ENCODE measurements around the gene CUZD1.

CUZD1 gene

GRCh38 chr10:122841569-122841968 is 4.1 kb downstream of the CUZD1 start:
- H3K36me3 ChIP-seq (ENCODE audit: control insufficient read depth in 1 of 2, insufficient read depth in 2 of 2, low read length in 2 of 2) = peaks cover 0 to 17% of the 10 kb centered on the region in 2 donors
- no peak overlapping the region for H3K4me3 ChIP-seq (ENCODE audit: low read depth in 1 of 2, low read length in 2 of 2)
- no peaks in the 10 kb centered on the region for H3K27me3 ChIP-seq (ENCODE audit: control insufficient read depth in 1 of 2, insufficient read depth in 2 of 2, low read length in 2 of 2)
- no peak overlapping the region for H3K27ac ChIP-seq (ENCODE audit: low read depth, low read length)
- H3K9ac ChIP-seq (ENCODE audit: low read depth in 1 of 2, low read length in 2 of 2) = no peak overlapping the region
- H3K4me1 ChIP-seq (ENCODE audit: control insufficient read depth in 1 of 2, insufficient read depth in 2 of 2, low read length in 2 of 2) = no peaks in the 10 kb centered on the region
- H3K9me3 ChIP-seq (ENCODE audit: control insufficient read depth in 1 of 2, low read length in 2 of 2) = peaks cover 0 to 4% of the 10 kb centered on the region in 2 donors

DNA sequence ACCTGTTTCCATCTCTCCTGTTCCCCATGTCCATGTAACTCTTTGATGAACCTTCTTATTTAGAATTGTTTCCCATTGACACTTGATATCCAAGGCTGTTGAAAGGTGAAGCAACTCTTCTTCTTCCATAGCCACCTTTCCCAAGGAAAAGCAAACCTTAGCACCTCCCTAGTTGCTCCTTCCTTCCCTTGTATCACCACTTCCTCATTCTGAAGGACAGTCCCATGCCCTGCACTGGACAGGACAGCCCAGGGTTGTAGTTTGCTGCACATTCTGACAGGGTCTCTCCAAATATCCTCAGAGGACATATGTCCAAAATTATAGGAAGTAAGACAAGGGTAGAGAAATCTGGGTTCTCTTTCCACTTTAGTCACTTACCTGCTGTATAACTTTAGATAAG is 6.2 kb downstream of the CUZD1 start:
- Histone ChIP-seq H3K4me1 (ENCODE audit: control insufficient read depth in 1 of 2, insufficient read depth in 2 of 2, low read length in 2 of 2) (no peaks in the 10 kb centered on the region), H3K36me3 (ENCODE audit: control insufficient read depth in 1 of 2, insufficient read depth in 2 of 2, low read length in 2 of 2) (peaks cover 0 to 17% of the 10 kb centered on the region in 2 donors), H3K9ac (ENCODE audit: low read depth in 1 of 2, low read length in 2 of 2) (no peak overlapping the region), H3K9me3 (ENCODE audit: control insufficient read depth in 1 of 2, low read length in 2 of 2) (peaks cover 0 to 4% of the 10 kb centered on the region in 2 donors), H3K27ac (ENCODE audit: low read depth, low read length) (no peak overlapping the region), H3K27me3 (ENCODE audit: control insufficient read depth in 1 of 2, insufficient read depth in 2 of 2, low read length in 2 of 2) (no peaks in the 10 kb centered on the region), H3K4me3 (ENCODE audit: low read depth in 1 of 2, low read length in 2 of 2) (no peak overlapping the region)

GRCh38 chr10:122838880-122839279 is 6.8 kb downstream of the CUZD1 start:
- no peak overlapping the region for H3K27ac ChIP-seq (ENCODE audit: low read depth, low read length)
- H3K36me3 ChIP-seq (ENCODE audit: control insufficient read depth in 1 of 2, insufficient read depth in 2 of 2, low read length in 2 of 2) = peaks cover 0 to 17% of the 10 kb centered on the region in 2 donors
- peaks cover 0 to 4% of the 10 kb centered on the region in 2 donors for H3K9me3 ChIP-seq (ENCODE audit: control insufficient read depth in 1 of 2, low read length in 2 of 2)
- H3K27me3 ChIP-seq (ENCODE audit: control insufficient read depth in 1 of 2, insufficient read depth in 2 of 2, low read length in 2 of 2) = no peaks in the 10 kb centered on the region
- no peak overlapping the region for H3K9ac ChIP-seq (ENCODE audit: low read depth in 1 of 2, low read length in 2 of 2)
- no peaks in the 10 kb centered on the region for H3K4me1 ChIP-seq (ENCODE audit: control insufficient read depth in 1 of 2, insufficient read depth in 2 of 2, low read length in 2 of 2)
- H3K4me3 ChIP-seq (ENCODE audit: low read depth in 1 of 2, low read length in 2 of 2) = no peak overlapping the region

GRCh38 chr10:122835908-122836307 is 9.7 kb downstream of the CUZD1 start:
- no peak overlapping the region for H3K9ac ChIP-seq (ENCODE audit: low read depth in 1 of 2, low read length in 2 of 2)
- no peak overlapping the region for H3K4me3 ChIP-seq (ENCODE audit: low read depth in 1 of 2, low read length in 2 of 2)
- H3K4me1 ChIP-seq (ENCODE audit: control insufficient read depth in 1 of 2, insufficient read depth in 2 of 2, low read length in 2 of 2) = no peaks in the 10 kb centered on the region
- H3K9me3 ChIP-seq (ENCODE audit: control insufficient read depth in 1 of 2, low read length in 2 of 2) = no peaks in the 10 kb centered on the region
- H3K36me3 ChIP-seq (ENCODE audit: control insufficient read depth in 1 of 2, insufficient read depth in 2 of 2, low read length in 2 of 2) = peaks cover 0 to 19% of the 10 kb centered on the region in 2 donors
- no peak overlapping the region for H3K27ac ChIP-seq (ENCODE audit: low read depth, low read length)
- no peaks in the 10 kb centered on the region for H3K27me3 ChIP-seq (ENCODE audit: control insufficient read depth in 1 of 2, insufficient read depth in 2 of 2, low read length in 2 of 2)

DNA sequence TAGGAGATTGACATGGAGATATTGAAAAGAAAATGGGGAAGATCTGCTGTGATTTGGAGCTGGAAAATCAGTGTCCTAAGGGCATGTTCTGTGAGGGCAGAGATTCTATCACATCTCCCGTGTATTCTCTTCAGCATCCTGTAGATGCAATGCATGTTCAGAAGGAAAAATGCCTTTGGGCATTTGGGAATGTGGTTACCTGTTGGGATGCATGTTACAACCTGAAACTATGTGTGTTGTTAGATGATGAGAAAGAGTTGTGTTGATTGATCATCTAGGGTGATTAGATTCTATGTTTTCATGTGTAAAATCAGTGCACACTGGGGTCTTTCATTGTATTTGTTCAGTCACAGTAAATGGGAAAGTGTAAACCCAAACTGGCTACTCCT is 14.7 kb downstream of the CUZD1 start:
- no peak overlapping the region for H3K27ac ChIP-seq (ENCODE audit: low read depth, low read length)
- no peaks in the 10 kb centered on the region for H3K4me1 ChIP-seq (ENCODE audit: control insufficient read depth in 1 of 2, insufficient read depth in 2 of 2, low read length in 2 of 2)
- H3K4me3 ChIP-seq (ENCODE audit: low read depth in 1 of 2, low read length in 2 of 2) = no peak overlapping the region
- no peak overlapping the region for H3K9ac ChIP-seq (ENCODE audit: low read depth in 1 of 2, low read length in 2 of 2)
- H3K36me3 ChIP-seq (ENCODE audit: control insufficient read depth in 1 of 2, insufficient read depth in 2 of 2, low read length in 2 of 2) = peaks cover 0 to 4% of the 10 kb centered on the region in 2 donors
- no peaks in the 10 kb centered on the region for H3K27me3 ChIP-seq (ENCODE audit: control insufficient read depth in 1 of 2, insufficient read depth in 2 of 2, low read length in 2 of 2)
- no peaks in the 10 kb centered on the region for H3K9me3 ChIP-seq (ENCODE audit: control insufficient read depth in 1 of 2, low read length in 2 of 2)

DNA sequence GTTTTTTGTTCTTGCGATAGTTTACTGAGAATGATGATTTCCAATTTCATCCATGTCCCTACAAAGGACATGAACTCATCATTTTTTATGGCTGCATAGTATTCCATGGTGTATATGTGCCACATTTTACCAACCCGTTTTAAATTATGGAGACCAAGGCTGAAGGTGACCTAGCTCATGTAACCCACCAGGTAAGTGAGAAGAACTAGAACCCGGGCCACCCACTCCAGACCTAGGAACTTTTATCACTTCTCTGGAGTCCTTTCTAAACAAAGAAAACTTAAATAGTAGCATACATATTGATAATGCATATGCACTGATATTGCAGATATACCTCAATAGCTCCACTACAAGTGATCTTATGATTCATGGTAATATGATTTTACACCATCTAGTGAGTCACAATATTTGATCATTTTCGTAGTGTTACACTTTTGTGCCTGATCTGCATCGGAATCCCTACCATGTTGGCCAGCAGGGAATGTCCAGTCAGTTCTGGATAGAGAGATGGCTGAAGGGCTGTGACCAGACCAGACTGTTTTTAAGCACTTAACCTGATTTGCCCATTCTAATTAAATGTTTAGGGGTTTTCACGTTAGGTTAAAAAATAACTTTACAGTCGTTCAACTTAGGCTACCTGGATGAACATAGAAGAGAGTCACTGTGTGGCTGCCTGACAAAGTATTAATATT is 15.2 kb downstream of the CUZD1 start:
- no peak overlapping the region for H3K4me3 ChIP-seq (ENCODE audit: low read depth in 1 of 2, low read length in 2 of 2)
- no peak overlapping the region for H3K27ac ChIP-seq (ENCODE audit: low read depth, low read length)
- H3K27me3 ChIP-seq (ENCODE audit: control insufficient read depth in 1 of 2, insufficient read depth in 2 of 2, low read length in 2 of 2) = no peaks in the 10 kb centered on the region
- no peak overlapping the region for H3K9ac ChIP-seq (ENCODE audit: low read depth in 1 of 2, low read length in 2 of 2)
- H3K36me3 ChIP-seq (ENCODE audit: control insufficient read depth in 1 of 2, insufficient read depth in 2 of 2, low read length in 2 of 2) = peaks cover 0 to 4% of the 10 kb centered on the region in 2 donors
- H3K4me1 ChIP-seq (ENCODE audit: control insufficient read depth in 1 of 2, insufficient read depth in 2 of 2, low read length in 2 of 2) = no peaks in the 10 kb centered on the region
- no peaks in the 10 kb centered on the region for H3K9me3 ChIP-seq (ENCODE audit: control insufficient read depth in 1 of 2, low read length in 2 of 2)

- Histone ChIP-seq H3K36me3 (ENCODE audit: control insufficient read depth in 1 of 2, insufficient read depth in 2 of 2, low read length in 2 of 2) (peaks cover 0 to 4% of the 10 kb centered on the region in 2 donors), H3K27me3 (ENCODE audit: control insufficient read depth in 1 of 2, insufficient read depth in 2 of 2, low read length in 2 of 2) (no peaks in the 10 kb centered on the region), H3K4me3 (ENCODE audit: low read depth in 1 of 2, low read length in 2 of 2) (no peak overlapping the region), H3K9ac (ENCODE audit: low read depth in 1 of 2, low read length in 2 of 2) (no peak overlapping the region), H3K4me1 (ENCODE audit: control insufficient read depth in 1 of 2, insufficient read depth in 2 of 2, low read length in 2 of 2) (no peaks in the 10 kb centered on the region), H3K27ac (ENCODE audit: low read depth, low read length) (no peak overlapping the region), H3K9me3 (ENCODE audit: control insufficient read depth in 1 of 2, low read length in 2 of 2) (no peaks in the 10 kb centered on the region)
Measured at GRCh38 chr10:122829454-122829853, 16.2 kb downstream of the CUZD1 start.

- Histone ChIP-seq H3K9me3 (ENCODE audit: control insufficient read depth in 1 of 2, low read length in 2 of 2) (no peaks in the 10 kb centered on the region), H3K27ac (ENCODE audit: low read depth, low read length) (no peak overlapping the region), H3K9ac (ENCODE audit: low read depth in 1 of 2, low read length in 2 of 2) (no peak overlapping the region), H3K27me3 (ENCODE audit: control insufficient read depth in 1 of 2, insufficient read depth in 2 of 2, low read length in 2 of 2) (no peaks in the 10 kb centered on the region), H3K4me1 (ENCODE audit: control insufficient read depth in 1 of 2, insufficient read depth in 2 of 2, low read length in 2 of 2) (no peaks in the 10 kb centered on the region), H3K4me3 (ENCODE audit: low read depth in 1 of 2, low read length in 2 of 2) (no peak overlapping the region), H3K36me3 (ENCODE audit: control insufficient read depth in 1 of 2, insufficient read depth in 2 of 2, low read length in 2 of 2) (peaks cover 0 to 4% of the 10 kb centered on the region in 2 donors)
Measured at GRCh38 chr10:122828716-122829255, 16.9 kb downstream of the CUZD1 start.

GRCh38 chr10:122827302-122827701 is 18.4 kb downstream of the CUZD1 start:
- Histone ChIP-seq H3K27ac (ENCODE audit: low read depth, low read length) (no peak overlapping the region), H3K9ac (ENCODE audit: low read depth in 1 of 2, low read length in 2 of 2) (no peak overlapping the region), H3K27me3 (ENCODE audit: control insufficient read depth in 1 of 2, insufficient read depth in 2 of 2, low read length in 2 of 2) (peaks cover 0 to 9% of the 10 kb centered on the region in 2 donors), H3K4me3 (ENCODE audit: low read depth in 1 of 2, low read length in 2 of 2) (no peak overlapping the region), H3K36me3 (ENCODE audit: control insufficient read depth in 1 of 2, insufficient read depth in 2 of 2, low read length in 2 of 2) (peaks cover 0 to 4% of the 10 kb centered on the region in 2 donors), H3K9me3 (ENCODE audit: control insufficient read depth in 1 of 2, low read length in 2 of 2) (no peaks in the 10 kb centered on the region), H3K4me1 (ENCODE audit: control insufficient read depth in 1 of 2, insufficient read depth in 2 of 2, low read length in 2 of 2) (no peaks in the 10 kb centered on the region)

DNA sequence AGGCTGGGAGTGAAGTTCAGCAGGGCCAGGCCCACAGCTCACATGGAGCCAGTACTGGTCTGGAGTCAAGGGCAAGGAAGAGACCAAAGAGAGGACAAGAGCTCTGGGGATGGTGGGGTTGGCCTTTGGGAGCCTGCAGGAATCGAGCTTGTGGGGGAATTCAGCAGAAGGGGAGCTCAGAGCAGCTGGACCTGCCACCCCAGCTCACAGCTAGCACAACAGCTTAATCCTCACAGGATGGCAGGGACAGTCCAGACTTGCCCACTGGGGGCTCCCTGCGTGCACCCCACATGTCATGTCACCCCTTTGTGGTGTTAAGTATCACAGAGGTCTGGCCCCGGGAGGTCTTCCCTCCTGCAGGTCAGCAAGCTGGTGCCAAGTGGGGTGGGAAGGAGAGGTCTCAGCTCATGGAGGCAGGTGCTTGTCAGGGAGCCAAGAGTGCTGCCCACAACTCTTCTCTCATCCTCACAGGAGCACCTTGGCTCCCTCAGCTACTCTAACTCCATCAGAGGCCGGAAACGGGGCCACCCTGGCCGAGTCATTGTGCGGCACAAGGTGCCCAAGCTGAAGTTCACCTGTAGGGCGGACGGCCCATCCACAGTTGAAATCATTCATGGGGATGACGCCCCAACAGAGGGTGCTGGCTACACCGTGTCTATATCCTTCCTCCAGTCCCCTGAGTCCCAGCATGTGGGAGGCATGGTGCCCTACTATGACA is 22.5 kb downstream of the CUZD1 start:
- Histone ChIP-seq H3K4me1 (ENCODE audit: control insufficient read depth in 1 of 2, insufficient read depth in 2 of 2, low read length in 2 of 2) (no peaks in the 10 kb centered on the region), H3K4me3 (ENCODE audit: low read depth in 1 of 2, low read length in 2 of 2) (no peak overlapping the region), H3K9ac (ENCODE audit: low read depth in 1 of 2, low read length in 2 of 2) (no peak overlapping the region), H3K27me3 (ENCODE audit: control insufficient read depth in 1 of 2, insufficient read depth in 2 of 2, low read length in 2 of 2) (peaks cover 14 to 21% of the 10 kb centered on the region in 2 donors), H3K36me3 (ENCODE audit: control insufficient read depth in 1 of 2, insufficient read depth in 2 of 2, low read length in 2 of 2) (no peaks in the 10 kb centered on the region), H3K27ac (ENCODE audit: low read depth, low read length) (no peak overlapping the region), H3K9me3 (ENCODE audit: control insufficient read depth in 1 of 2, low read length in 2 of 2) (no peaks in the 10 kb centered on the region)
